Spinal cord (tissue), 10 donors: ENCODE data around the gene NHSL2. TPM values are rescaled to one million over a fixed set of nuclear protein-coding genes. Genes with fewer than 3 reads are reported as not detected.

ENCODE experiments used
- DNase-seq, 6 donors: peaks; one replicate each; pipeline versions ENCODE4 v3.0.0 to v3.0.0-alpha.2; 2013 to 2015; ENCODE audit warnings: low spot score in 6 of 6, low read depth in 4 of 6
- H3K27ac ChIP-seq: one replicate; pipeline ENCODE4 v1.5.1; 2013; ENCODE audit warnings: low read depth, low read length, control low read depth
- H3K27me3 ChIP-seq: one replicate; pipeline ENCODE4 v1.6.1; 2013; ENCODE audit warnings: low read length; ENCODE audit not compliant: control insufficient read depth, insufficient read depth
- H3K36me3 ChIP-seq: one replicate; pipeline ENCODE4 v1.6.1; 2013; ENCODE audit warnings: low read length; ENCODE audit not compliant: control insufficient read depth, insufficient read depth
- H3K4me1 ChIP-seq: one replicate; pipeline ENCODE4 v1.6.1; 2013; ENCODE audit warnings: low read length; ENCODE audit not compliant: control insufficient read depth, insufficient read depth
- H3K4me3 ChIP-seq: one replicate; pipeline ENCODE4 v1.5.1; 2013; ENCODE audit warnings: low read depth, low read length, control low read depth
- H3K9me3 ChIP-seq: one replicate; pipeline ENCODE4 v1.6.1; 2013; ENCODE audit warnings: low read length; ENCODE audit not compliant: control insufficient read depth, insufficient read depth
- WGBS: methylation state at CpG from one replicate; pipeline ENCODE4 v1.1.5; 2013; ENCODE audit warnings: missing lambda C conversion rate; ENCODE audit not compliant: insufficient coverage; 5-methylcytosine and 5-hydroxymethylcytosine counted together
- polyA plus RNA-seq, 2 donors: library from polyadenylated mRNA; unstranded; fragments of 120-200 nt; gene quantifications; one replicate each; pipeline ENCODE4 v1.2.1, GENCODE V29; 2013; ENCODE audit not compliant: insufficient read length in 2 of 2
- total RNA-seq, 2 donors: library from RNA; depleted of rRNA in 1 of 2; stranded (reverse); fragments of 120-200 nt in 1 of 2; fragments of >200 nt in 1 of 2; gene quantifications; one replicate each; pipeline versions ENCODE4 v1.2.3 to v1.2.4, GENCODE V29; 2013 to 2014
- donor health status: healthy.

NHSL2 gene
- total and polyA plus RNA-seq, 4 donors = 6.1 to 19.2 (median 8.5) TPM

GRCh38 chrX:71895607-71896006 is 15.0 kb upstream of the NHSL2 start:
- Histone ChIP-seq H3K36me3 (no peaks in the 10 kb centered on the region), H3K4me1 (no peaks in the 10 kb centered on the region), H3K9me3 (no peaks in the 10 kb centered on the region), H3K27ac (no peak overlapping the region), H3K27me3 (no peaks in the 10 kb centered on the region), H3K4me3 (no peak overlapping the region)
- DNase-seq = no peak

- H3K27me3 ChIP-seq = peaks cover 21% of the 10 kb centered on the region
- WGBS = 53% methylated on average over 5 of the region's 5 CpGs
- no peaks in the 10 kb centered on the region for H3K36me3 ChIP-seq
- no peak overlapping the region for H3K27ac ChIP-seq
- peaks cover under 1% of the 10 kb centered on the region for H3K4me1 ChIP-seq
- no peak overlapping the region for H3K4me3 ChIP-seq
- DNase-seq = no peak
- no peaks in the 10 kb centered on the region for H3K9me3 ChIP-seq
Measured at GRCh38 chrX:71906144-71906543, 4.5 kb upstream of the NHSL2 start.

GRCh38 chrX:71908387-71908786 is 2.3 kb upstream of the NHSL2 start:
- peaks cover 36% of the 10 kb centered on the region for H3K27me3 ChIP-seq
- WGBS = 83% methylated on average over 2 of the region's 3 CpGs

GRCh38 chrX:71909956-71910355 is 689 bp upstream of the NHSL2 start:
- Histone ChIP-seq H3K4me1 (peaks cover 9% of the 10 kb centered on the region), H3K9me3 (no peaks in the 10 kb centered on the region), H3K27me3 (peaks cover 37% of the 10 kb centered on the region), H3K36me3 (no peaks in the 10 kb centered on the region), H3K27ac (no peak overlapping the region), H3K4me3 (peak overlapping the region; percentile 27)
- WGBS = 25% methylated on average over 8 of the region's 8 CpGs
- DNase-seq = no peak

More at GRCh38 chrX:71908387-71908786, 2.3 kb upstream of the NHSL2 start:
- Histone ChIP-seq H3K4me3 (no peak overlapping the region), H3K36me3 (no peaks in the 10 kb centered on the region), H3K27ac (no peak overlapping the region), H3K9me3 (no peaks in the 10 kb centered on the region), H3K4me1 (peaks cover 9% of the 10 kb centered on the region)
- no peak for DNase-seq

- Histone ChIP-seq H3K4me3 (peak overlapping the region; percentile 29), H3K36me3 (no peaks in the 10 kb centered on the region), H3K27me3 (peaks cover 37% of the 10 kb centered on the region), H3K4me1 (peaks cover 9% of the 10 kb centered on the region), H3K9me3 (no peaks in the 10 kb centered on the region), H3K27ac (no peak overlapping the region)
- peak in 1 of 6 donors; percentile 22 for DNase-seq
- 21% methylated on average over 85 of the region's 85 CpGs for WGBS
Measured at GRCh38 chrX:71910986-71911730, 513 bp downstream of the NHSL2 start.

GRCh38 chrX:71911731-71912050 is 1.0 kb downstream of the NHSL2 start:
- peak in 1 of 6 donors; percentile 25 for DNase-seq
- no peaks in the 10 kb centered on the region for H3K36me3 ChIP-seq
- peaks cover 35% of the 10 kb centered on the region for H3K27me3 ChIP-seq
- peak overlapping the region; percentile 29 for H3K4me3 ChIP-seq
- H3K9me3 ChIP-seq = no peaks in the 10 kb centered on the region
- peaks cover 9% of the 10 kb centered on the region for H3K4me1 ChIP-seq
- H3K27ac ChIP-seq = no peak overlapping the region
- WGBS = 32% methylated on average over 20 of the region's 29 CpGs

- no peak overlapping the region for H3K4me3 ChIP-seq
- no peak for DNase-seq
- WGBS = 36% methylated on average over 7 of the region's 7 CpGs
Measured at GRCh38 chrX:71912156-71912555, 1.5 kb downstream of the NHSL2 start.

GRCh38 chrX:71913156-71913950 is 2.7 kb downstream of the NHSL2 start:
- peak in 1 of 6 donors; percentile 17 for DNase-seq
- no peak overlapping the region for H3K27ac ChIP-seq
- 75% methylated on average over 1 of the region's 6 CpGs for WGBS

More at GRCh38 chrX:71912156-71912555, 1.5 kb downstream of the NHSL2 start:
- Histone ChIP-seq H3K4me1 (peaks cover 9% of the 10 kb centered on the region), H3K27ac (no peak overlapping the region), H3K27me3 (peaks cover 35% of the 10 kb centered on the region), H3K9me3 (no peaks in the 10 kb centered on the region), H3K36me3 (no peaks in the 10 kb centered on the region)

GRCh38 chrX:71917621-71918343 is 7.1 kb downstream of the NHSL2 start:
- H3K4me3 ChIP-seq = no peak overlapping the region
- H3K27me3 ChIP-seq = peaks cover 4% of the 10 kb centered on the region
- WGBS = 67% methylated on average over 4 of the region's 9 CpGs
- H3K27ac ChIP-seq = no peak overlapping the region
- DNase-seq = no peak
- H3K9me3 ChIP-seq = no peaks in the 10 kb centered on the region
- H3K36me3 ChIP-seq = no peaks in the 10 kb centered on the region
- H3K4me1 ChIP-seq = no peaks in the 10 kb centered on the region

More at GRCh38 chrX:71913156-71913950, 2.7 kb downstream of the NHSL2 start:
- peaks cover 9% of the 10 kb centered on the region for H3K4me1 ChIP-seq
- H3K27me3 ChIP-seq = peaks cover 31% of the 10 kb centered on the region
- H3K4me3 ChIP-seq = no peak overlapping the region
- no peaks in the 10 kb centered on the region for H3K36me3 ChIP-seq
- no peaks in the 10 kb centered on the region for H3K9me3 ChIP-seq
